Measurements from ENCODE around the gene PTAFR. TPM values are rescaled to one million over a fixed set of nuclear protein-coding genes. Genes with fewer than 3 reads are reported as not detected.

PTAFR gene
- total RNA-seq, 1 donor from 2014 or later: 2.3 TPM

DNA sequence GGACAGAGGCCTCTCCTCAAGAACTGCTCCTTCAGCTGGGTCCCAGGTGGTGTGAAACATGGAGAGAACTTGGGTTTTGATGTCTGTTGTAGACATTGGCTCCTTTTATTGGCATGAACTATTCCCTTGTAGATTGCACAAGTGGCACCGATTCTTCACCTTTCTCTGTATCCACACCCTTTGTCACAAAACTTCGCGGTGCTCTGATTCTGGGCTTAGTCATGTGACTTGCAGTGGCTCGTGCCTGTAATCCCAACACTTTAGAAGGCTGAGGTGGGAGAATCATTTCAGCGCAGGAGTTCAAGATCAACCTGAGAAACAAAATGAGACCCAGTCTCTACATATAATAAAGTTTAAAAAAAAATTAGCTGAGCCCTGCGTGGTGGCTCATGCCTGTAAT is 45.6 kb downstream of the PTAFR start:
- no peaks in the 10 kb centered on the region for H3K36me3 ChIP-seq (ENCODE audit: control insufficient read depth, insufficient read depth, low read length)
- TF ChIP-seq, protein P1, sequence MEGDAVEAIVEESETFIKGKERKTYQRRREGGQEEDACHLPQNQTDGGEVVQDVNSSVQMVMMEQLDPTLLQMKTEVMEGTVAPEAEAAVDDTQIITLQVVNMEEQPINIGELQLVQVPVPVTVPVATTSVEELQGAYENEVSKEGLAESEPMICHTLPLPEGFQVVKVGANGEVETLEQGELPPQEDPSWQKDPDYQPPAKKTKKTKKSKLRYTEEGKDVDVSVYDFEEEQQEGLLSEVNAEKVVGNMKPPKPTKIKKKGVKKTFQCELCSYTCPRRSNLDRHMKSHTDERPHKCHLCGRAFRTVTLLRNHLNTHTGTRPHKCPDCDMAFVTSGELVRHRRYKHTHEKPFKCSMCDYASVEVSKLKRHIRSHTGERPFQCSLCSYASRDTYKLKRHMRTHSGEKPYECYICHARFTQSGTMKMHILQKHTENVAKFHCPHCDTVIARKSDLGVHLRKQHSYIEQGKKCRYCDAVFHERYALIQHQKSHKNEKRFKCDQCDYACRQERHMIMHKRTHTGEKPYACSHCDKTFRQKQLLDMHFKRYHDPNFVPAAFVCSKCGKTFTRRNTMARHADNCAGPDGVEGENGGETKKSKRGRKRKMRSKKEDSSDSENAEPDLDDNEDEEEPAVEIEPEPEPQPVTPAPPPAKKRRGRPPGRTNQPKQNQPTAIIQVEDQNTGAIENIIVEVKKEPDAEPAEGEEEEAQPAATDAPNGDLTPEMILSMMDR (IDR thresholded peaks at IDR 0.05; ENCODE audit: insufficient read depth, low read length, poor library complexity, severe bottlenecking): no peak
- no peaks in the 10 kb centered on the region for H3K27me3 ChIP-seq (ENCODE audit: control insufficient read depth, insufficient read depth, low read length)
- no peak overlapping the region for H3K4me3 ChIP-seq (ENCODE audit: low read depth, low read length)
- DNase-seq (ENCODE audit: low read depth): no peak

DNA sequence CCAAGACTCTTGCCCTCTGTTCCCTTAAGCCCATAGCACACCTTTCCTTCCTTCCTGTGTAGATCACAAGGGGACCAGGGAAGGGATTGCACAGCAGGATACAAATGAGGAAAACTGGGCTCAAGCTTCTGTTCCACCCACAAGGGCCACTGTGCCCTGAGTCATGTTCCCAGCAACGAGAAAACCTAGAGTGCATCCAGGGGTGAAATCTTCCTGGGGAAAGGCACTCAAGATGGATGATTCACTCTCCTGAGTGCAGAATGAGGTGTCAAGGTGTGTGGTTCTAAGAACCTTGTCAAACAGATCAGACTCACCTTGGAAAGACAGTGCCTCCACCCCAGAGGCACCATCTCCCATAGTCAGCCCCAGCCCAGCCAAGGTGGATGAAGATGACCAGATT is 47.3 kb downstream of the PTAFR start:
- peak; percentile 90 for DNase-seq (ENCODE audit: low read depth)
- H3K36me3 ChIP-seq (ENCODE audit: control insufficient read depth, insufficient read depth, low read length): no peaks in the 10 kb centered on the region
- no peak overlapping the region for H3K4me3 ChIP-seq (ENCODE audit: low read depth, low read length)
- TF ChIP-seq, protein P1 (IDR thresholded peaks at IDR 0.05; ENCODE audit: insufficient read depth, low read length, poor library complexity, severe bottlenecking): no peak
- no peaks in the 10 kb centered on the region for H3K27me3 ChIP-seq (ENCODE audit: control insufficient read depth, insufficient read depth, low read length)

DNA sequence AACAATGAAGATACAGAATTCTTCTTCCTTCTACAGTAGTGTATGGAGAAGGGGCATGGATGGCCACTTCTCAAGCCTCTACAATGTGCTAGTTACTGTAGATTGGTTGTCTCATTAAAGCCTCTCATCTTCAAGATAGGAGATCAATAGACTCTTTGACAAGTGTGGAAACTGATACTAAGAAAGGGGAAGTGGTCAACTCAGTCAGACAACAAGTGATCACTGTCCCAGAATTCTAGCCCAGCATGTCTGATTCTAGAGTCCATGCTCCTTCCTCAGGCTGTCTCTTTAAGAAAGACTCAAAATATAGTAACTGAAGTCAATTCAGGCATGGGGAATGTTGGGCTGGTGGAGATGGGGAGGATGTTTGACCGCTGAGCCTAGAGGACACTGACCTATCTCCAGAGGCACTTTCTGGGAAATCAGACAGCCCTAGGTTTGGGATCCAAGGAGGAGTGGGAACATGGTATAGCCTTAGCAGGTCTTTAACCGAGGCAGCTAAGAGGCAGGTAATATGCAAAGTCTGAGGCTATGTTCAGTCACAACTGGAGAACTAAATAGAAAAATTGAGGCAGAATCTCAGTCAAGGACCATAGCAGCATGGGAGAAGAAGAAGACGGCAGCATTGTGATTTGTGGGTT is 48.8 kb downstream of the PTAFR start:
- Histone ChIP-seq H3K36me3 (ENCODE audit: control insufficient read depth, insufficient read depth, low read length) (no peaks in the 10 kb centered on the region), H3K4me3 (ENCODE audit: low read depth, low read length) (no peak overlapping the region), H3K27me3 (ENCODE audit: control insufficient read depth, insufficient read depth, low read length) (no peaks in the 10 kb centered on the region)
- TF ChIP-seq, protein P1 (IDR thresholded peaks at IDR 0.05; ENCODE audit: insufficient read depth, low read length, poor library complexity, severe bottlenecking): no peak
- DNase-seq (ENCODE audit: low read depth): no peak

DNA sequence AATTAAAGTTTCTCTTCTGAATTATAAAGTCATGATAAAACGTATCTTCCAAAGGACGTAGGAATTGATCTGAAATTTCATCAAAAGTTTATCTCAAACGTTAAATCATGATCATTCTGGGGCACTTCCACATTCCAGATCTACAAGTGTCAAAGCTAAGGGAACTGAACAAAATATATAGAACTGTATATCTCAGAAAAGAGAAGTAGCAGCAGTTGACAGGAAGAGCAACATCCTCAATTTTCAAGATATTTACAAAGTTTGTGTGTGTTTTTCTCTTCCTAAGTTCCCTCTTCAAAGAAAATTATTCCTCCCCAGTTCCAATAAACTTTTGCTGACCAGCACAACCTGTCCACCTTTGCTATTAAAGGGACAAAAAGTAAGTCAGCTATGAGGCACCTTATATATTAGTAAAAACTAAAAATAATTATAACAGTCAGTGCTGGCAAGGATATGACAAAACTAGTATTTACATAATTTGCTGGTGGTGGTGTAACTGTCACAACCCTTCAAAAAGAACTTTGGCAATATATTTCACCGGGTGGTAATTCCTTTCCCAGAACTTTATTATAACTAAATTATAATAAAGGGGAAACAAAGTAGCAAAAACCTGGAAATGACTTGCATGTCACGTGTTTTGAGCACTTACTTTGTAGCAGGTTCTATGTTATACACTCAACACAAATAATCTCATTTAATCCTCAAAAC is 49.6 kb downstream of the PTAFR start:
- DNase-seq (ENCODE audit: low read depth): no peak
- no peaks in the 10 kb centered on the region for H3K36me3 ChIP-seq (ENCODE audit: control insufficient read depth, insufficient read depth, low read length)
- TF ChIP-seq, protein P1 (IDR thresholded peaks at IDR 0.05; ENCODE audit: insufficient read depth, low read length, poor library complexity, severe bottlenecking): no peak
- no peak overlapping the region for H3K4me3 ChIP-seq (ENCODE audit: low read depth, low read length)
- no peaks in the 10 kb centered on the region for H3K27me3 ChIP-seq (ENCODE audit: control insufficient read depth, insufficient read depth, low read length)

DNA sequence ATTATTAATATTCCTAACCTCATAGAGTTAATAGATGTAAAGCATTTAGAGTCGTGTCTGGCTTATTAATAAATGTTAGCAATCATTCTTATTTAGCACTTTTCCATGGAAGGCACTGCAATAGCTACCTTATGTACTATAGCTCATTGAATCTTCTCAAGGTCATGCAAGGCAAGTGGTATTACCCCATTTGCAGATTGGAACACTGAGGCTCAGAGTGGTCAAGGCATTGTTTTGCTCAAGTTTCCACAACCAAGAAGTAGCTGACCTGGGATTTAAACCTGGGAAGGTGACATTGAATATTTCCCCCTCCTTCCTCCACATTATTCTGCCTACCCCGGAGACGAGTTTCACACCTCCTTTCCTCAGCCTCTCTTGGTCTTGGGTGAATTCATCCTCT is 50.3 kb downstream of the PTAFR start:
- Histone ChIP-seq H3K27me3 (ENCODE audit: control insufficient read depth, insufficient read depth, low read length) (no peaks in the 10 kb centered on the region), H3K36me3 (ENCODE audit: control insufficient read depth, insufficient read depth, low read length) (no peaks in the 10 kb centered on the region), H3K4me3 (ENCODE audit: low read depth, low read length) (no peak overlapping the region)
- no peak for DNase-seq (ENCODE audit: low read depth)
- TF ChIP-seq, protein P1 (IDR thresholded peaks at IDR 0.05; ENCODE audit: insufficient read depth, low read length, poor library complexity, severe bottlenecking): no peak
